ENCODE results near the gene FAIM2. TPM values are rescaled to one million over a fixed set of nuclear protein-coding genes. Genes with fewer than 3 reads are reported as not detected.

The FAIM2 gene
- total and polyA plus RNA-seq, 10 of the 15 experiments (the other 5 are each of a cell fraction or from before 2014, with no cell fraction given) = not detected

GRCh38 chr12:49944718-49945117 lies 41.0 kb upstream of the FAIM2 start (continued):
- no peak for TF ChIP-seq ZBTB40 (IDR thresholded peaks at IDR 0.05; ENCODE audit: borderline replicate concordance)
- TF ChIP-seq SKIL (IDR thresholded peaks at IDR 0.05; ENCODE audit: low read depth, poor library complexity, severe bottlenecking) = no peak
- TF ChIP-seq NR2C1 (IDR thresholded peaks at IDR 0.05) = no peak
- TF ChIP-seq GABPA (IDR thresholded peaks at IDR 0.05; ENCODE audit: low read depth) = no peak
- no peak for TF ChIP-seq NR2F1 (conservative IDR thresholded peaks at IDR 0.05)
- TF ChIP-seq, protein P1, sequence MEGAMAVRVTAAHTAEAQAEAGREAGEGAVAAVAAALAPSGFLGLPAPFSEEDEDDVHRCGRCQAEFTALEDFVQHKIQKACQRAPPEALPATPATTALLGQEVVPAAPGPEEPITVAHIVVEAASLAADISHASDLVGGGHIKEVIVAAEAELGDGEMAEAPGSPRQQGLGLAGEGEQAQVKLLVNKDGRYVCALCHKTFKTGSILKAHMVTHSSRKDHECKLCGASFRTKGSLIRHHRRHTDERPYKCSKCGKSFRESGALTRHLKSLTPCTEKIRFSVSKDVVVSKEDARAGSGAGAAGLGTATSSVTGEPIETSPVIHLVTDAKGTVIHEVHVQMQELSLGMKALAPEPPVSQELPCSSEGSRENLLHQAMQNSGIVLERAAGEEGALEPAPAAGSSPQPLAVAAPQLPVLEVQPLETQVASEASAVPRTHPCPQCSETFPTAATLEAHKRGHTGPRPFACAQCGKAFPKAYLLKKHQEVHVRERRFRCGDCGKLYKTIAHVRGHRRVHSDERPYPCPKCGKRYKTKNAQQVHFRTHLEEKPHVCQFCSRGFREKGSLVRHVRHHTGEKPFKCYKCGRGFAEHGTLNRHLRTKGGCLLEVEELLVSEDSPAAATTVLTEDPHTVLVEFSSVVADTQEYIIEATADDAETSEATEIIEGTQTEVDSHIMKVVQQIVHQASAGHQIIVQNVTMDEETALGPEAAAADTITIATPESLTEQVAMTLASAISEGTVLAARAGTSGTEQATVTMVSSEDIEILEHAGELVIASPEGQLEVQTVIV (IDR thresholded peaks at IDR 0.05; ENCODE audit: borderline replicate concordance, partially characterized antibody) = no peak

Data from GM12878 (cell line).